Memory B cell (primary cell): Measurements from ENCODE around the gene ARRDC4.
"Not testable (repeated sequence)": the region's sequence is repeated elsewhere in the genome, so short reads cannot be mapped to it uniquely, and the experiment has no call there.

Experiments used
- ATAC-seq: fragments of 150-1000 bp; cut with Tn5 transposase; 2 replicates; pipeline ENCODE4 v1.10.0; 2021; ENCODE audit warnings: low read depth, mild to moderate bottlenecking, moderate library complexity
- DNase-seq, 2 donors: peaks; one replicate each; pipeline ENCODE4 v3.0.0; 2022; ENCODE audit warnings: low spot score in 2 of 2
- H3K27ac Mint-ChIP-seq: one replicate; pipeline ENCODE4 v1.8.0; 2022; ENCODE audit warnings: mild to moderate bottlenecking, moderate library complexity, mixed read lengths
- H3K27me3 Mint-ChIP-seq: one replicate; pipeline ENCODE4 v1.8.0; 2022; ENCODE audit warnings: mixed read lengths
- H3K36me3 Mint-ChIP-seq: one replicate; pipeline ENCODE4 v1.8.0; 2022; ENCODE audit warnings: mild to moderate bottlenecking, mixed read lengths
- H3K4me1 Mint-ChIP-seq: one replicate; pipeline ENCODE4 v1.8.0; 2022; ENCODE audit warnings: mixed read lengths
- H3K4me3 Mint-ChIP-seq: one replicate; pipeline ENCODE4 v1.8.0; 2022; ENCODE audit warnings: mild to moderate bottlenecking, moderate library complexity, mixed read lengths
- H3K9me3 Mint-ChIP-seq: one replicate; pipeline ENCODE4 v1.8.0; 2022; ENCODE audit warnings: mixed read lengths

Gene ARRDC4

GRCh38 chr15:97978401-97979139, 18.1 kb downstream of the ARRDC4 start:
- ATAC-seq (no peak), DNase-seq (no peak)
- no peak overlapping the region for H3K4me3 Mint-ChIP-seq
- no peak overlapping the region for H3K27ac Mint-ChIP-seq
- H3K9me3 Mint-ChIP-seq, result peaks cover 2% of the 10 kb centered on the region
- H3K4me1 Mint-ChIP-seq, result no peaks in the 10 kb centered on the region
- no peaks in the 10 kb centered on the region for H3K27me3 Mint-ChIP-seq
- no peaks in the 10 kb centered on the region for H3K36me3 Mint-ChIP-seq

- Mint-ChIP-seq H3K27me3 (no peaks in the 10 kb centered on the region), H3K36me3 (no peaks in the 10 kb centered on the region), H3K4me3 (no peak overlapping the region), H3K4me1 (no peaks in the 10 kb centered on the region), H3K27ac (no peak overlapping the region), H3K9me3 (peaks cover 2% of the 10 kb centered on the region)
- no peak for ATAC-seq
- no peak for DNase-seq
Observed at GRCh38 chr15:97979140-97979520, 18.6 kb downstream of the ARRDC4 start.

- DNase-seq, result no peak
- Mint-ChIP-seq H3K27me3 (no peaks in the 10 kb centered on the region), H3K27ac (no peak overlapping the region), H3K4me3 (no peak overlapping the region), H3K4me1 (no peaks in the 10 kb centered on the region), H3K9me3 (peaks cover 4% of the 10 kb centered on the region), H3K36me3 (no peaks in the 10 kb centered on the region)
- ATAC-seq, result no peak
Observed at GRCh38 chr15:97981058-97981457, 20.6 kb downstream of the ARRDC4 start.

GRCh38 chr15:97981758-97982157, 21.3 kb downstream of the ARRDC4 start:
- Mint-ChIP-seq H3K36me3 (no peaks in the 10 kb centered on the region), H3K9me3 (peaks cover 8% of the 10 kb centered on the region), H3K27ac (no peak overlapping the region), H3K4me1 (no peaks in the 10 kb centered on the region), H3K27me3 (no peaks in the 10 kb centered on the region), H3K4me3 (no peak overlapping the region)
- DNase-seq (no peak), ATAC-seq (no peak)

GRCh38 chr15:97984157-97984556, 23.7 kb downstream of the ARRDC4 start:
- Mint-ChIP-seq H3K9me3 (peaks cover 9% of the 10 kb centered on the region), H3K27me3 (no peaks in the 10 kb centered on the region)

GRCh38 chr15:97985979-97986378, 25.5 kb downstream of the ARRDC4 start:
- not testable (repeated sequence) for H3K4me3 Mint-ChIP-seq, DNase-seq, ATAC-seq, H3K27ac Mint-ChIP-seq, H3K4me1 Mint-ChIP-seq, H3K36me3 Mint-ChIP-seq, H3K9me3 Mint-ChIP-seq, H3K27me3 Mint-ChIP-seq

More at GRCh38 chr15:97984157-97984556, 23.7 kb downstream of the ARRDC4 start:
- DNase-seq (no peak), ATAC-seq (no peak)
- H3K4me3 Mint-ChIP-seq, result no peak overlapping the region
- H3K27ac Mint-ChIP-seq, result no peak overlapping the region
- H3K4me1 Mint-ChIP-seq, result no peaks in the 10 kb centered on the region
- H3K36me3 Mint-ChIP-seq, result no peaks in the 10 kb centered on the region

- DNase-seq (no peak), ATAC-seq (no peak)
- H3K27me3 Mint-ChIP-seq, result no peaks in the 10 kb centered on the region
- H3K4me3 Mint-ChIP-seq, result no peak overlapping the region
- H3K9me3 Mint-ChIP-seq, result peaks cover 9% of the 10 kb centered on the region
- no peaks in the 10 kb centered on the region for H3K4me1 Mint-ChIP-seq
- H3K27ac Mint-ChIP-seq, result no peak overlapping the region
- H3K36me3 Mint-ChIP-seq, result no peaks in the 10 kb centered on the region
Observed at GRCh38 chr15:97986781-97987180, 26.3 kb downstream of the ARRDC4 start.

- no peak overlapping the region for H3K27ac Mint-ChIP-seq
- H3K27me3 Mint-ChIP-seq, result no peaks in the 10 kb centered on the region
- H3K4me3 Mint-ChIP-seq, result no peak overlapping the region
- ATAC-seq (no peak), DNase-seq (no peak)
- H3K9me3 Mint-ChIP-seq, result peaks cover 9% of the 10 kb centered on the region
- H3K4me1 Mint-ChIP-seq, result no peaks in the 10 kb centered on the region
- H3K36me3 Mint-ChIP-seq, result no peaks in the 10 kb centered on the region
Observed at GRCh38 chr15:97989299-97989698, 28.8 kb downstream of the ARRDC4 start.

GRCh38 chr15:97991972-97992541, 31.6 kb downstream of the ARRDC4 start:
- Mint-ChIP-seq H3K36me3 (no peaks in the 10 kb centered on the region), H3K27ac (no peak overlapping the region), H3K27me3 (peaks cover 2% of the 10 kb centered on the region), H3K9me3 (peaks cover 2% of the 10 kb centered on the region), H3K4me1 (peaks cover 4% of the 10 kb centered on the region), H3K4me3 (no peak overlapping the region)
- no peak for ATAC-seq
- no peak for DNase-seq

GRCh38 chr15:97992823-97993222, 32.3 kb downstream of the ARRDC4 start:
- DNase-seq (no peak), ATAC-seq (no peak)
- Mint-ChIP-seq H3K27me3 (peaks cover 2% of the 10 kb centered on the region), H3K4me3 (no peak overlapping the region), H3K4me1 (peaks cover 4% of the 10 kb centered on the region), H3K27ac (no peak overlapping the region), H3K36me3 (no peaks in the 10 kb centered on the region), H3K9me3 (peaks cover 2% of the 10 kb centered on the region)

- no peaks in the 10 kb centered on the region for H3K9me3 Mint-ChIP-seq
- peaks cover 4% of the 10 kb centered on the region for H3K4me1 Mint-ChIP-seq
- ATAC-seq (no peak), DNase-seq (no peak)
- H3K27ac Mint-ChIP-seq, result no peak overlapping the region
- H3K27me3 Mint-ChIP-seq, result peaks cover 2% of the 10 kb centered on the region
- no peak overlapping the region for H3K4me3 Mint-ChIP-seq
- no peaks in the 10 kb centered on the region for H3K36me3 Mint-ChIP-seq
Observed at GRCh38 chr15:97993310-97993738, 32.8 kb downstream of the ARRDC4 start.

- Mint-ChIP-seq H3K36me3 (no peaks in the 10 kb centered on the region), H3K4me3 (no peak overlapping the region), H3K4me1 (peaks cover 4% of the 10 kb centered on the region), H3K27ac (no peak overlapping the region), H3K27me3 (peaks cover 2% of the 10 kb centered on the region), H3K9me3 (no peaks in the 10 kb centered on the region)
- no peak for DNase-seq
- no peak for ATAC-seq
Observed at GRCh38 chr15:97994236-97994635, 33.7 kb downstream of the ARRDC4 start.

- ATAC-seq (no peak), DNase-seq (no peak)
- Mint-ChIP-seq H3K4me3 (no peak overlapping the region), H3K27ac (no peak overlapping the region), H3K27me3 (peaks cover 2% of the 10 kb centered on the region), H3K9me3 (no peaks in the 10 kb centered on the region), H3K36me3 (no peaks in the 10 kb centered on the region), H3K4me1 (peaks cover 4% of the 10 kb centered on the region)
Observed at GRCh38 chr15:97995192-97995591, 34.7 kb downstream of the ARRDC4 start.

GRCh38 chr15:97995881-97996603, 35.5 kb downstream of the ARRDC4 start:
- Mint-ChIP-seq H3K9me3 (no peaks in the 10 kb centered on the region), H3K27ac (no peak overlapping the region), H3K36me3 (no peaks in the 10 kb centered on the region), H3K4me1 (peaks cover 4% of the 10 kb centered on the region), H3K27me3 (peaks cover 2% of the 10 kb centered on the region), H3K4me3 (no peak overlapping the region)
- DNase-seq, result no peak
- no peak for ATAC-seq
